DND-41 (cell line): ENCODE measurements around the gene ATF1.

Source experiments
- ATAC-seq: fragments of 200-7000 bp; cut with Tn5 transposase; 3 replicates; pipeline ENCODE4 v1.9.1; 2021; ENCODE audit warnings: low read depth; ENCODE audit not compliant: insufficient read depth
- DNase-seq: peaks from one replicate; pipeline ENCODE4 v3.0.0-alpha.2; 2020
- H2AFZ ChIP-seq: 2 replicates; pipeline ENCODE4 v1.6.0; 2012; ENCODE audit warnings: low read depth, low read length
- H3K27ac ChIP-seq: 2 replicates; pipeline ENCODE4 v1.5.1; 2012; ENCODE audit warnings: low read length, inconsistent platforms
- H3K27me3 ChIP-seq: fragments of 200-600 bp; sonication (generic); 2 replicates; pipeline ENCODE4 v1.6.0; 2012; ENCODE audit warnings: low read length, mild to moderate bottlenecking, inconsistent platforms; ENCODE audit not compliant: insufficient read depth, poor library complexity
- H3K36me3 ChIP-seq: 2 replicates; pipeline ENCODE4 v1.5.1; 2012; ENCODE audit warnings: low read length, inconsistent platforms; ENCODE audit not compliant: insufficient read depth
- H3K4me1 ChIP-seq: 2 replicates; pipeline ENCODE4 v1.5.1; 2012; ENCODE audit warnings: mild to moderate bottlenecking, low read length; ENCODE audit not compliant: insufficient read depth
- H3K4me2 ChIP-seq: 2 replicates; pipeline ENCODE4 v1.6.0; 2012; ENCODE audit warnings: mild to moderate bottlenecking, moderate library complexity, low read length, inconsistent platforms; ENCODE audit not compliant: insufficient read depth
- H3K4me3 ChIP-seq, 2 experiments: fragments of 200-600 bp in 1 of 2; shearing (Covaris generic) in 1 of 2; 2 replicates each; pipeline ENCODE4 v1.5.1; 2012 to 2016; ENCODE audit warnings: inconsistent platforms in 2 of 2, low read length in 2 of 2, mild to moderate bottlenecking in 2 of 2, low read depth in 1 of 2, moderate library complexity in 1 of 2
- H3K79me2 ChIP-seq: 2 replicates; pipeline ENCODE4 v1.6.0; 2012; ENCODE audit warnings: low read length, inconsistent platforms; ENCODE audit not compliant: insufficient read depth
- H3K9ac ChIP-seq: 2 replicates; pipeline ENCODE4 v1.6.0; 2012; ENCODE audit warnings: low read depth, mild to moderate bottlenecking, inconsistent platforms, low read length, moderate library complexity
- H3K9me3 ChIP-seq: 2 replicates; pipeline ENCODE4 v1.5.1; 2012; ENCODE audit warnings: low read length, moderate library complexity, mild to moderate bottlenecking, inconsistent platforms; ENCODE audit not compliant: insufficient read depth, severe bottlenecking
- H4K20me1 ChIP-seq: 2 replicates; pipeline ENCODE4 v1.6.0; 2012; ENCODE audit warnings: low read length; ENCODE audit not compliant: insufficient read depth
- CTCF ChIP-seq: IDR thresholded peaks from 2 replicates; pipeline ENCODE4 v1.5.1; 2012; ENCODE audit warnings: borderline replicate concordance, low read length, moderate library complexity, mild to moderate bottlenecking; ENCODE audit not compliant: poor library complexity, severe bottlenecking; ENCODE audit errors: extremely low read depth
- EZH2 ChIP-seq: IDR thresholded peaks from 3 replicates; pipeline ENCODE4 v1.6.1; 2012; ENCODE audit warnings: borderline replicate concordance, low read depth, mild to moderate bottlenecking, moderate library complexity, low read length, inconsistent platforms; ENCODE audit not compliant: severe bottlenecking

The ATF1 gene

GRCh38 chr12:50763639-50764285, at the start of gene ATF1:
Gene ATF1, plus strand, starts transcription at chr12:50764101. Its CDS starts 16,045 bp downstream, at chr12:50780146.
- peak within 1 kb of the TSS; percentile 86 for H2AFZ ChIP-seq
- peaks cover 55% of the 10 kb centered on the region for H3K79me2 ChIP-seq
- peaks cover 11% of the 10 kb centered on the region; the same call in 1 of the 2 replicates for H4K20me1 ChIP-seq
- H3K9ac ChIP-seq = peak within 1 kb of the TSS; percentile 92
- no peaks in the 10 kb centered on the region for H3K9me3 ChIP-seq
- H3K27me3 ChIP-seq = no peaks in the 10 kb centered on the region
- no peaks in the 10 kb centered on the region; the same call in 1 of the 2 replicates for H3K36me3 ChIP-seq
- peak within 1 kb of the TSS; percentile 97 for H3K27ac ChIP-seq
- DNase-seq = peak; percentile 95
- H3K4me2 ChIP-seq = peak within 1 kb of the TSS; percentile 72
- TF ChIP-seq CTCF (no peak), EZH2 (no peak)
- peak; percentile 84 for ATAC-seq
- H3K4me3 ChIP-seq = peak within 1 kb of the TSS; percentile 72 to 87
- H3K4me1 ChIP-seq = peaks cover 33% of the 10 kb centered on the region

- H3K36me3 ChIP-seq = peaks cover 54% of the 10 kb centered on the region
- H3K27ac ChIP-seq = no peak overlapping the region
- H3K79me2 ChIP-seq = no peaks in the 10 kb centered on the region
- no peak for ATAC-seq
- no peak overlapping the region for H2AFZ ChIP-seq
- no peak for DNase-seq
- no peak overlapping the region for H3K9ac ChIP-seq
- H3K27me3 ChIP-seq = no peaks in the 10 kb centered on the region
- no peaks in the 10 kb centered on the region for H3K4me1 ChIP-seq
- TF ChIP-seq EZH2 (no peak), CTCF (no peak)
- H3K4me3 ChIP-seq = no peak overlapping the region
- H3K9me3 ChIP-seq = no peaks in the 10 kb centered on the region
- H4K20me1 ChIP-seq = no peaks in the 10 kb centered on the region
- no peak overlapping the region for H3K4me2 ChIP-seq
Measured at GRCh38 chr12:50715174-50715573, 48.7 kb upstream of the ATF1 start.

GRCh38 chr12:50718760-50719159, 45.1 kb upstream of the ATF1 start:
- no peaks in the 10 kb centered on the region for H3K27me3 ChIP-seq
- H3K4me1 ChIP-seq = no peaks in the 10 kb centered on the region
- H3K4me2 ChIP-seq = no peak overlapping the region
- no peak overlapping the region for H3K27ac ChIP-seq
- ATAC-seq (no peak), DNase-seq (no peak)
- no peak overlapping the region for H3K9ac ChIP-seq
- H2AFZ ChIP-seq = no peak overlapping the region
- H3K9me3 ChIP-seq = no peaks in the 10 kb centered on the region
- peaks cover 70% of the 10 kb centered on the region for H3K36me3 ChIP-seq
- no peak for TF ChIP-seq CTCF
- no peak for TF ChIP-seq EZH2
- H4K20me1 ChIP-seq = no peaks in the 10 kb centered on the region
- H3K79me2 ChIP-seq = no peaks in the 10 kb centered on the region
- no peak overlapping the region for H3K4me3 ChIP-seq
